CD14-positive monocyte (primary cell): Measurements from ENCODE around the gene HIBCH. TPM values are rescaled to one million over a fixed set of nuclear protein-coding genes. Genes with fewer than 3 reads are reported as not detected.

Experiments
- DNase-seq, 3 donors: peaks; one replicate each; pipeline ENCODE4 v3.0.0-alpha.2; 2011 to 2022
- H2AFZ ChIP-seq: 2 replicates; pipeline ENCODE4 v1.6.0; 2012; ENCODE audit warnings: mild to moderate bottlenecking, low read depth, low read length, inconsistent platforms; ENCODE audit not compliant: insufficient read depth, poor library complexity, severe bottlenecking
- H3K27ac ChIP-seq, 2 donors: 1 replicate in 1 of 2; 2 replicates in 1 of 2; pipeline ENCODE4 v1.5.1; 2012 to 2013; ENCODE audit warnings: low read length in 2 of 2, control low read depth in 1 of 2, inconsistent platforms in 1 of 2, low read depth in 1 of 2, mild to moderate bottlenecking in 1 of 2
- H3K27me3 ChIP-seq, 2 donors: one replicate each; pipeline versions ENCODE4 v1.6.0 to v1.6.1; 2011 to 2013; ENCODE audit warnings: low read length in 2 of 2; ENCODE audit not compliant: control insufficient read depth in 2 of 2, insufficient read depth in 2 of 2
- H3K36me3 ChIP-seq, 2 donors: replicated peaks in 1 of 2; 1 replicate in 1 of 2; 2 replicates in 1 of 2; pipeline versions ENCODE4 v1.5.1 to v1.6.1; 2012 to 2013; ENCODE audit warnings: low read length in 2 of 2, control low read depth in 1 of 2, inconsistent platforms in 1 of 2, mild to moderate bottlenecking in 1 of 2; ENCODE audit not compliant: insufficient read depth in 2 of 2, control insufficient read depth in 1 of 2
- H3K4me1 ChIP-seq, 2 donors: 1 replicate in 1 of 2; 2 replicates in 1 of 2; pipeline versions ENCODE4 v1.5.1 to v1.6.1; 2012 to 2013; ENCODE audit warnings: low read length in 2 of 2, control low read depth in 1 of 2, inconsistent platforms in 1 of 2, mild to moderate bottlenecking in 1 of 2, moderate library complexity in 1 of 2; ENCODE audit not compliant: insufficient read depth in 2 of 2, control insufficient read depth in 1 of 2
- H3K4me2 ChIP-seq: replicated peaks from 2 replicates; pipeline ENCODE3; 2012; ENCODE audit warnings: low read length, moderate library complexity, mild to moderate bottlenecking; ENCODE audit not compliant: poor library complexity, severe bottlenecking; ENCODE audit errors: extremely low read depth
- H3K4me3 ChIP-seq, 3 experiments: fragments of 200-600 bp in 1 of 3; sonication (generic) in 1 of 3; replicated peaks in 1 of 3; 1 replicate in 2 of 3; 2 replicates in 1 of 3; pipeline ENCODE4 v1.5.1; 2011 to 2013; ENCODE audit warnings: low read length in 3 of 3, mild to moderate bottlenecking in 3 of 3, control low read depth in 2 of 3, low read depth in 2 of 3, inconsistent platforms in 1 of 3, moderate library complexity in 1 of 3
- H3K79me2 ChIP-seq: 2 replicates; pipeline ENCODE4 v1.6.0; 2012; ENCODE audit warnings: mild to moderate bottlenecking, control low read depth, inconsistent platforms, low read length, moderate library complexity; ENCODE audit not compliant: insufficient read depth
- H3K9ac ChIP-seq: 2 replicates; pipeline ENCODE4 v1.6.0; 2017; ENCODE audit warnings: low read length, mild to moderate bottlenecking; ENCODE audit not compliant: insufficient read depth, poor library complexity, severe bottlenecking
- H3K9me3 ChIP-seq, 2 donors: replicated peaks in 1 of 2; 1 replicate in 1 of 2; 2 replicates in 1 of 2; pipeline versions ENCODE4 v1.5.1 to v1.6.1; 2012 to 2013; ENCODE audit warnings: low read length in 2 of 2, control low read depth in 1 of 2; ENCODE audit not compliant: control insufficient read depth in 1 of 2, insufficient read depth in 1 of 2
- H4K20me1 ChIP-seq: 2 replicates; pipeline ENCODE4 v1.6.0; 2012; ENCODE audit warnings: mild to moderate bottlenecking, low read length, control low read depth, moderate library complexity; ENCODE audit not compliant: insufficient read depth
- H3K27ac Mint-ChIP-seq, 7 donors: one replicate each; pipeline ENCODE4 v1.8.0; 2020; ENCODE audit warnings: mild to moderate bottlenecking in 7 of 7, mixed read lengths in 7 of 7, moderate library complexity in 6 of 7, inconsistent platforms in 2 of 7
- H3K27me3 Mint-ChIP-seq, 3 donors: one replicate each; pipeline ENCODE4 v1.8.0; 2021 to 2022; ENCODE audit warnings: low read depth in 3 of 3, mild to moderate bottlenecking in 3 of 3, mixed read lengths in 3 of 3, moderate library complexity in 3 of 3, inconsistent platforms in 1 of 3
- H3K36me3 Mint-ChIP-seq, 2 donors: one replicate each; pipeline ENCODE4 v1.8.0; 2020; ENCODE audit warnings: mixed read lengths in 2 of 2, inconsistent platforms in 1 of 2, mild to moderate bottlenecking in 1 of 2
- H3K4me1 Mint-ChIP-seq: one replicate; pipeline ENCODE4 v1.8.0; 2020; ENCODE audit warnings: mild to moderate bottlenecking, mixed read lengths
- H3K4me3 Mint-ChIP-seq, 2 donors: one replicate each; pipeline ENCODE4 v1.8.0; 2020; ENCODE audit warnings: mild to moderate bottlenecking in 2 of 2, mixed read lengths in 2 of 2, moderate library complexity in 1 of 2
- H3K9me3 Mint-ChIP-seq, 7 donors: one replicate each; pipeline ENCODE4 v1.8.0; 2020 to 2022; ENCODE audit warnings: mixed read lengths in 7 of 7, mild to moderate bottlenecking in 6 of 7, moderate library complexity in 6 of 7, inconsistent platforms in 2 of 7
- WGBS: methylation state at CpG from one replicate; pipeline ENCODE4 v1.1.5; 2013; ENCODE audit warnings: missing lambda C conversion rate; ENCODE audit not compliant: insufficient coverage; 5-methylcytosine and 5-hydroxymethylcytosine counted together
- intact Hi-C, 2 donors: fragments of 100-400 bp; cut with micrococcal nuclease; formaldehyde crosslinking; loops; one replicate each; pipeline versions ENCODE4 v1.15.0 to v1.15.1; 2023
- polyA plus RNA-seq, 3 donors: library from polyadenylated mRNA; depleted of rRNA in 1 of 3; unstranded in 2 of 3; stranded (reverse) in 1 of 3; fragments of 300-500 nt in 2 of 3; fragments of >200 nt in 1 of 3; fragmentation: Illumina TruSeq in 2 of 3; gene quantifications; 1 replicate in 2 of 3; 2 replicates in 1 of 3; pipeline ENCODE4 v1.2.3, GENCODE V29; 2012 to 2021
- TF ChIP-seq, protein P1 (sequence below): fragments of 200-600 bp; IDR thresholded peaks from one replicate; pipeline ENCODE4 v1.8.0; 2022; ENCODE audit warnings: antibody characterized with exemption, mild to moderate bottlenecking

The HIBCH gene
- polyA plus RNA-seq, 3 donors, result 3.3 to 8.2 (median 7.3) TPM

- H3K4me3 Mint-ChIP-seq, result no peak overlapping the region
- H3K27ac ChIP-seq, result no peak overlapping the region
Measured at GRCh38 chr2:190335225-190335559, 15.6 kb upstream of the HIBCH start.

GRCh38 chr2:190334479-190335224 lies 15.0 kb upstream of the HIBCH start:
- Histone ChIP-seq H2AFZ (no peak overlapping the region), H3K27ac (no peak overlapping the region), H3K79me2 (no peaks in the 10 kb centered on the region), H4K20me1 (no peaks in the 10 kb centered on the region), H3K36me3 (no peaks in the 10 kb centered on the region), H3K4me1 (no peaks in the 10 kb centered on the region), H3K4me2 (no peak overlapping the region), H3K9ac (no peak overlapping the region), H3K27me3 (no peaks in the 10 kb centered on the region), H3K9me3 (no peaks in the 10 kb centered on the region), H3K4me3 (no peak overlapping the region)
- TF ChIP-seq, protein P1, sequence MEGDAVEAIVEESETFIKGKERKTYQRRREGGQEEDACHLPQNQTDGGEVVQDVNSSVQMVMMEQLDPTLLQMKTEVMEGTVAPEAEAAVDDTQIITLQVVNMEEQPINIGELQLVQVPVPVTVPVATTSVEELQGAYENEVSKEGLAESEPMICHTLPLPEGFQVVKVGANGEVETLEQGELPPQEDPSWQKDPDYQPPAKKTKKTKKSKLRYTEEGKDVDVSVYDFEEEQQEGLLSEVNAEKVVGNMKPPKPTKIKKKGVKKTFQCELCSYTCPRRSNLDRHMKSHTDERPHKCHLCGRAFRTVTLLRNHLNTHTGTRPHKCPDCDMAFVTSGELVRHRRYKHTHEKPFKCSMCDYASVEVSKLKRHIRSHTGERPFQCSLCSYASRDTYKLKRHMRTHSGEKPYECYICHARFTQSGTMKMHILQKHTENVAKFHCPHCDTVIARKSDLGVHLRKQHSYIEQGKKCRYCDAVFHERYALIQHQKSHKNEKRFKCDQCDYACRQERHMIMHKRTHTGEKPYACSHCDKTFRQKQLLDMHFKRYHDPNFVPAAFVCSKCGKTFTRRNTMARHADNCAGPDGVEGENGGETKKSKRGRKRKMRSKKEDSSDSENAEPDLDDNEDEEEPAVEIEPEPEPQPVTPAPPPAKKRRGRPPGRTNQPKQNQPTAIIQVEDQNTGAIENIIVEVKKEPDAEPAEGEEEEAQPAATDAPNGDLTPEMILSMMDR, result no peak
- Mint-ChIP-seq H3K4me3 (no peak overlapping the region), H3K36me3 (no peaks in the 10 kb centered on the region), H3K27ac (no peak overlapping the region), H3K27me3 (peaks cover 0 to 1% (median 0%) of the 10 kb centered on the region in 3 donors), H3K9me3 (no peaks in the 10 kb centered on the region), H3K4me1 (peaks cover 2% of the 10 kb centered on the region)
- no peak for DNase-seq
- intact Hi-C loops, result no loop called here
- WGBS, result 33% methylated on average over 3 of the region's 8 CpGs

More at GRCh38 chr2:190335225-190335559, 15.6 kb upstream of the HIBCH start:
- Mint-ChIP-seq H3K27me3 (peaks cover 0 to 1% (median 0%) of the 10 kb centered on the region in 3 donors), H3K9me3 (no peaks in the 10 kb centered on the region), H3K36me3 (no peaks in the 10 kb centered on the region), H3K4me1 (peaks cover 2% of the 10 kb centered on the region), H3K27ac (no peak overlapping the region)
- Histone ChIP-seq H3K4me2 (no peak overlapping the region), H3K9ac (no peak overlapping the region), H3K27me3 (no peaks in the 10 kb centered on the region), H2AFZ (no peak overlapping the region), H4K20me1 (no peaks in the 10 kb centered on the region), H3K79me2 (no peaks in the 10 kb centered on the region), H3K4me1 (no peaks in the 10 kb centered on the region), H3K4me3 (no peak overlapping the region), H3K36me3 (no peaks in the 10 kb centered on the region), H3K9me3 (no peaks in the 10 kb centered on the region)
- TF ChIP-seq, protein P1, result no peak
- intact Hi-C loops, result no loop called here
- no peak for DNase-seq
